ENCODE results near the gene APBA3.
"Not testable (repeated sequence)": the region's sequence is repeated elsewhere in the genome, so short reads cannot be mapped to it uniquely, and the experiment has no call there.

Gene APBA3

GRCh38 chr19:3766520-3766919, 5.0 kb upstream of the APBA3 start:
- 85% methylated on average over 7 of the region's 7 CpGs for WGBS
- no peak for DNase-seq
- no peak overlapping the region for H4K8ac ChIP-seq (ENCODE audit: low read length)
- no peak overlapping the region for H3K27ac ChIP-seq (ENCODE audit: low read length, poor library complexity, severe bottlenecking)
- no peak overlapping the region for H3K23ac ChIP-seq (ENCODE audit: low read length in 2 of 2)
- H4K91ac ChIP-seq (ENCODE audit: low read length), result peak overlapping the region; percentile 1
- H3K14ac ChIP-seq (ENCODE audit: low read length in 2 of 2), result no peak overlapping the region
- H3K4me3 ChIP-seq (ENCODE audit: insufficient read depth in 1 of 2, low read depth in 1 of 2, low read length in 2 of 2), result no peak overlapping the region
- no peak overlapping the region for H2BK15ac ChIP-seq (ENCODE audit: low read depth, poor library complexity, severe bottlenecking)
- H3K18ac ChIP-seq (ENCODE audit: low read depth in 1 of 2, low read length in 2 of 2), result no peak overlapping the region
- H3K9me3 ChIP-seq (ENCODE audit: control insufficient read depth, low read length), result no peaks in the 10 kb centered on the region
- H3K79me1 ChIP-seq (replicated peaks; ENCODE audit: low read length, poor library complexity, severe bottlenecking), result peaks cover 9% of the 10 kb centered on the region
- no peak overlapping the region for H3K4me2 ChIP-seq (ENCODE audit: low read length, poor library complexity, severe bottlenecking)
- no peak overlapping the region for H2AK5ac ChIP-seq (ENCODE audit: low read length, severe bottlenecking)
- H2BK120ac ChIP-seq (ENCODE audit: low read depth, low read length), result no peak overlapping the region
- H3K4ac ChIP-seq (ENCODE audit: low read depth in 1 of 2, low read length in 2 of 2), result no peak overlapping the region
- H2BK12ac ChIP-seq (ENCODE audit: low read length in 2 of 2), result no peak overlapping the region
- H2AFZ ChIP-seq (ENCODE audit: low read depth, low read length), result no peak overlapping the region
- peaks cover 0 to 7% of the 10 kb centered on the region in 2 experiments for H3K27me3 ChIP-seq (ENCODE audit: control insufficient read depth in 1 of 2, insufficient read depth in 1 of 2, low read length in 2 of 2)
- H3K4me1 ChIP-seq (ENCODE audit: control insufficient read depth, insufficient read depth, low read depth, low read length), result peaks cover 5% of the 10 kb centered on the region
- no peak overlapping the region for H3K9ac ChIP-seq (ENCODE audit: low read length)
- H2BK5ac ChIP-seq (ENCODE audit: low read depth, low read length, poor library complexity, severe bottlenecking), result no peak overlapping the region
- peaks cover 20 to 56% of the 10 kb centered on the region in 2 experiments for H3K36me3 ChIP-seq (ENCODE audit: control insufficient read depth in 1 of 2, insufficient read depth in 2 of 2, low read depth in 1 of 2, low read length in 2 of 2)

- not testable (repeated sequence) for H4K91ac ChIP-seq (ENCODE audit: low read length); H3K27me3 ChIP-seq (ENCODE audit: control insufficient read depth in 1 of 2, insufficient read depth in 1 of 2, low read length in 2 of 2); H3K4me1 ChIP-seq (ENCODE audit: control insufficient read depth, insufficient read depth, low read depth, low read length); H3K9me3 ChIP-seq (ENCODE audit: control insufficient read depth, low read length); H2BK120ac ChIP-seq (ENCODE audit: low read depth, low read length); H3K4me2 ChIP-seq (ENCODE audit: low read length, poor library complexity, severe bottlenecking); H3K4ac ChIP-seq (ENCODE audit: low read depth in 1 of 2, low read length in 2 of 2); H2AK5ac ChIP-seq (ENCODE audit: low read length, severe bottlenecking); H3K9ac ChIP-seq (ENCODE audit: low read length); H2BK15ac ChIP-seq (ENCODE audit: low read depth, poor library complexity, severe bottlenecking); H3K23ac ChIP-seq (ENCODE audit: low read length in 2 of 2); H3K18ac ChIP-seq (ENCODE audit: low read depth in 1 of 2, low read length in 2 of 2); H4K8ac ChIP-seq (ENCODE audit: low read length); H3K14ac ChIP-seq (ENCODE audit: low read length in 2 of 2); H3K27ac ChIP-seq (ENCODE audit: low read length, poor library complexity, severe bottlenecking); H3K4me3 ChIP-seq (ENCODE audit: insufficient read depth in 1 of 2, low read depth in 1 of 2, low read length in 2 of 2); H2AFZ ChIP-seq (ENCODE audit: low read depth, low read length); H2BK12ac ChIP-seq (ENCODE audit: low read length in 2 of 2); H2BK5ac ChIP-seq (ENCODE audit: low read depth, low read length, poor library complexity, severe bottlenecking)
- Histone ChIP-seq H3K79me1 (replicated peaks; ENCODE audit: low read length, poor library complexity, severe bottlenecking) (peaks cover 16% of the 10 kb centered on the region), H3K36me3 (ENCODE audit: control insufficient read depth in 1 of 2, insufficient read depth in 2 of 2, low read depth in 1 of 2, low read length in 2 of 2) (peaks cover 20 to 56% of the 10 kb centered on the region in 2 experiments)
- DNase-seq, result peak; percentile 20
- WGBS, result 86% methylated on average over 3 of the region's 5 CpGs
Observed at GRCh38 chr19:3765757-3766156, 4.3 kb upstream of the APBA3 start.

- Histone ChIP-seq H2BK15ac (ENCODE audit: low read depth, poor library complexity, severe bottlenecking) (no peak overlapping the region), H3K36me3 (ENCODE audit: control insufficient read depth in 1 of 2, insufficient read depth in 2 of 2, low read depth in 1 of 2, low read length in 2 of 2) (peaks cover 20 to 50% of the 10 kb centered on the region in 2 experiments), H2AFZ (ENCODE audit: low read depth, low read length) (no peak overlapping the region), H4K91ac (ENCODE audit: low read length) (no peak overlapping the region), H3K4me1 (ENCODE audit: control insufficient read depth, insufficient read depth, low read depth, low read length) (peaks cover 13% of the 10 kb centered on the region), H3K9me3 (ENCODE audit: control insufficient read depth, low read length) (no peaks in the 10 kb centered on the region), H3K4me2 (ENCODE audit: low read length, poor library complexity, severe bottlenecking) (no peak overlapping the region), H3K27ac (ENCODE audit: low read length, poor library complexity, severe bottlenecking) (no peak overlapping the region), H4K8ac (ENCODE audit: low read length) (no peak overlapping the region), H2BK120ac (ENCODE audit: low read depth, low read length) (no peak overlapping the region), H2BK5ac (ENCODE audit: low read depth, low read length, poor library complexity, severe bottlenecking) (no peak overlapping the region), H3K9ac (ENCODE audit: low read length) (no peak overlapping the region), H3K79me1 (replicated peaks; ENCODE audit: low read length, poor library complexity, severe bottlenecking) (peaks cover 17% of the 10 kb centered on the region), H3K18ac (ENCODE audit: low read depth in 1 of 2, low read length in 2 of 2) (no peak overlapping the region), H2BK12ac (ENCODE audit: low read length in 2 of 2) (no peak overlapping the region), H3K23ac (ENCODE audit: low read length in 2 of 2) (no peak overlapping the region), H3K4ac (ENCODE audit: low read depth in 1 of 2, low read length in 2 of 2) (no peak overlapping the region), H3K4me3 (ENCODE audit: insufficient read depth in 1 of 2, low read depth in 1 of 2, low read length in 2 of 2) (no peak overlapping the region), H3K14ac (ENCODE audit: low read length in 2 of 2) (no peak overlapping the region), H3K27me3 (ENCODE audit: control insufficient read depth in 1 of 2, insufficient read depth in 1 of 2, low read length in 2 of 2) (no peaks in the 10 kb centered on the region), H2AK5ac (ENCODE audit: low read length, severe bottlenecking) (no peak overlapping the region)
- WGBS, result 98% methylated on average over 12 of the region's 12 CpGs
- DNase-seq, result no peak
Observed at GRCh38 chr19:3765121-3765520, 3.6 kb upstream of the APBA3 start.

- H3K27ac ChIP-seq (ENCODE audit: low read length, poor library complexity, severe bottlenecking), result peak within 1 kb of the TSS; percentile 100
Observed at GRCh38 chr19:3762501-3763459, 1.3 kb upstream of the APBA3 start, which contains the start of gene MRPL54. TSS of gene MRPL54 (plus strand) at chr19:3762682. CDS start at chr19:3762701, 19 bp downstream.

More at GRCh38 chr19:3762501-3763459, 1.3 kb upstream of the APBA3 start, which contains the start of gene MRPL54:
- Histone ChIP-seq H2AK5ac (ENCODE audit: low read length, severe bottlenecking) (peak within 1 kb of the TSS; percentile 87), H3K4me3 (ENCODE audit: insufficient read depth in 1 of 2, low read depth in 1 of 2, low read length in 2 of 2) (peak within 1 kb of the TSS; percentile 95 to 97), H3K4ac (ENCODE audit: low read depth in 1 of 2, low read length in 2 of 2) (peak within 1 kb of the TSS; percentile 70 to 89), H3K9me3 (ENCODE audit: control insufficient read depth, low read length) (no peaks in the 10 kb centered on the region), H2BK120ac (ENCODE audit: low read depth, low read length) (peak within 1 kb of the TSS; percentile 82), H3K14ac (ENCODE audit: low read length in 2 of 2) (no peak within 1 kb of the TSS), H2BK15ac (ENCODE audit: low read depth, poor library complexity, severe bottlenecking) (peak within 1 kb of the TSS; percentile 92), H2AFZ (ENCODE audit: low read depth, low read length) (peak within 1 kb of the TSS; percentile 86), H3K23ac (ENCODE audit: low read length in 2 of 2) (no peak within 1 kb of the TSS), H3K27me3 (ENCODE audit: control insufficient read depth in 1 of 2, insufficient read depth in 1 of 2, low read length in 2 of 2) (no peaks in the 10 kb centered on the region), H2BK12ac (ENCODE audit: low read length in 2 of 2) (peak within 1 kb of the TSS; percentile 18 to 83), H3K36me3 (ENCODE audit: control insufficient read depth in 1 of 2, insufficient read depth in 2 of 2, low read depth in 1 of 2, low read length in 2 of 2) (peaks cover 34 to 48% of the 10 kb centered on the region in 2 experiments), H4K8ac (ENCODE audit: low read length) (peak within 1 kb of the TSS; percentile 95), H3K18ac (ENCODE audit: low read depth in 1 of 2, low read length in 2 of 2) (peak within 1 kb of the TSS; percentile 93 to 99), H3K79me1 (replicated peaks; ENCODE audit: low read length, poor library complexity, severe bottlenecking) (peaks cover 32% of the 10 kb centered on the region), H3K4me1 (ENCODE audit: control insufficient read depth, insufficient read depth, low read depth, low read length) (peaks cover 22% of the 10 kb centered on the region), H3K9ac (ENCODE audit: low read length) (peak within 1 kb of the TSS; percentile 97), H4K91ac (ENCODE audit: low read length) (peak within 1 kb of the TSS; percentile 90), H3K4me2 (ENCODE audit: low read length, poor library complexity, severe bottlenecking) (peak within 1 kb of the TSS; percentile 70), H2BK5ac (ENCODE audit: low read depth, low read length, poor library complexity, severe bottlenecking) (peak within 1 kb of the TSS; percentile 98)
- 4% methylated on average over 46 of the region's 47 CpGs for WGBS
- peak; percentile 99 for DNase-seq
